Measurements from ENCODE around the gene FAM24A.
"Not testable (repeated sequence)": the region's sequence is repeated elsewhere in the genome, so short reads cannot be mapped to it uniquely, and the experiment has no call there.

The FAM24A gene

GRCh38 chr10:122910310-122910709, at the start of gene FAM24A:
FAM24A (plus strand) TSS chr10:122910610; CDS start chr10:122911635, 1,025 bp downstream.
- no peak for DNase-seq

GRCh38 chr10:122861711-122862161, 48.7 kb upstream of the FAM24A start:
- no peak for DNase-seq

GRCh38 chr10:122863216-122864193, 46.9 kb upstream of the FAM24A start:
- DNase-seq: no peak

GRCh38 chr10:122864194-122864592, 46.2 kb upstream of the FAM24A start:
- DNase-seq: no peak

GRCh38 chr10:122864901-122865300, 45.5 kb upstream of the FAM24A start:
- DNase-seq: no peak

- DNase-seq: not testable (repeated sequence)
Observed at GRCh38 chr10:122866757-122867482, 43.5 kb upstream of the FAM24A start.

GRCh38 chr10:122868768-122869167, 41.6 kb upstream of the FAM24A start:
- not testable (repeated sequence) for DNase-seq

GRCh38 chr10:122871947-122872346, 38.5 kb upstream of the FAM24A start:
- not testable (repeated sequence) for DNase-seq

GRCh38 chr10:122875843-122876466, 34.5 kb upstream of the FAM24A start:
- DNase-seq: no peak

GRCh38 chr10:122876467-122876855, 33.9 kb upstream of the FAM24A start:
- no peak for DNase-seq

- no peak for DNase-seq
Observed at GRCh38 chr10:122877264-122877663, 33.1 kb upstream of the FAM24A start.

GRCh38 chr10:122878799-122879338, 31.5 kb upstream of the FAM24A start:
- DNase-seq: no peak

GRCh38 chr10:122879339-122880273, 30.8 kb upstream of the FAM24A start, which contains the start of gene FAM24B:
FAM24B (minus strand) TSS chr10:122879581; CDS start chr10:122850515, 29,066 bp downstream.
- DNase-seq: peak; percentile 93

GRCh38 chr10:122882766-122883165, 27.6 kb upstream of the FAM24A start:
- DNase-seq: no peak

GRCh38 chr10:122884166-122884565, 26.2 kb upstream of the FAM24A start:
- DNase-seq: no peak

GRCh38 chr10:122894261-122894944, 16.0 kb upstream of the FAM24A start:
- no peak for DNase-seq

GRCh38 chr10:122903861-122904260, 6.5 kb upstream of the FAM24A start:
- DNase-seq: not testable (repeated sequence)

- peak; percentile 55 for DNase-seq
Observed at GRCh38 chr10:122911889-122912484, 1.6 kb downstream of the FAM24A start.

- DNase-seq: no peak
Observed at GRCh38 chr10:122915700-122916099, 5.3 kb downstream of the FAM24A start.

GRCh38 chr10:122930140-122930539, 19.7 kb downstream of the FAM24A start:
- DNase-seq: no peak
